ENCODE measurements around the gene HIRA.

DNA sequence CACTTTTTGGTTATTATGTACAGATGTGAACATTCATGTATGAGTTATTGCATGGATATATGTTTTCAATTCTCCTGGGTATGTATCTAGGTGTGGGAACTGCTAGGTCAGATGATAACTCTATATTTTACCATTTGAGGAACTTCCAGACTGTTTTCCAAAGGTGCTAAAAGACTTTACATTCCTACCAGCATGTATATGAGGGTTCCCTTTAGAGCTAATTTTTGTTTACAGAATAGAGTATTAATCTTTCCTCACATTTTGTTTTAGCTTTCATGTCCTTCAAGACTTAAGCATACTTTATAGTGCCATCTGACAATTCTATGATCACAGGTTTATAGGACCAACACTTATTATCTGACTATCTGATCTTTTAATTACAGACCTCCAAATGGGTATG is 59.6 kb downstream of the HIRA start:
- TF ChIP-seq, protein P1, sequence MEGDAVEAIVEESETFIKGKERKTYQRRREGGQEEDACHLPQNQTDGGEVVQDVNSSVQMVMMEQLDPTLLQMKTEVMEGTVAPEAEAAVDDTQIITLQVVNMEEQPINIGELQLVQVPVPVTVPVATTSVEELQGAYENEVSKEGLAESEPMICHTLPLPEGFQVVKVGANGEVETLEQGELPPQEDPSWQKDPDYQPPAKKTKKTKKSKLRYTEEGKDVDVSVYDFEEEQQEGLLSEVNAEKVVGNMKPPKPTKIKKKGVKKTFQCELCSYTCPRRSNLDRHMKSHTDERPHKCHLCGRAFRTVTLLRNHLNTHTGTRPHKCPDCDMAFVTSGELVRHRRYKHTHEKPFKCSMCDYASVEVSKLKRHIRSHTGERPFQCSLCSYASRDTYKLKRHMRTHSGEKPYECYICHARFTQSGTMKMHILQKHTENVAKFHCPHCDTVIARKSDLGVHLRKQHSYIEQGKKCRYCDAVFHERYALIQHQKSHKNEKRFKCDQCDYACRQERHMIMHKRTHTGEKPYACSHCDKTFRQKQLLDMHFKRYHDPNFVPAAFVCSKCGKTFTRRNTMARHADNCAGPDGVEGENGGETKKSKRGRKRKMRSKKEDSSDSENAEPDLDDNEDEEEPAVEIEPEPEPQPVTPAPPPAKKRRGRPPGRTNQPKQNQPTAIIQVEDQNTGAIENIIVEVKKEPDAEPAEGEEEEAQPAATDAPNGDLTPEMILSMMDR (IDR thresholded peaks at IDR 0.05) = no peak
- TF ChIP-seq POLR2A (IDR thresholded peaks at IDR 0.05) (no peak), EP300 (IDR thresholded peaks at IDR 0.05) (no peak)
